Stimulated activated CD8-positive, alpha-beta memory T cell treated with anti-CD3 and anti-CD28 coated beads, Interleukin-15, amount 100 ng/mL, for 48 hours (primary cell): Measurements from ENCODE around the gene BNIP2.
"Not testable (repeated sequence)": the region's sequence is repeated elsewhere in the genome, so short reads cannot be mapped to it uniquely, and the experiment has no call there.

ENCODE experiments used
- DNase-seq, 2 donors: peaks; one replicate each; pipeline ENCODE4 v3.0.0-alpha.2; 2020; ENCODE audit warnings: low read depth in 2 of 2

BNIP2 gene

DNA sequence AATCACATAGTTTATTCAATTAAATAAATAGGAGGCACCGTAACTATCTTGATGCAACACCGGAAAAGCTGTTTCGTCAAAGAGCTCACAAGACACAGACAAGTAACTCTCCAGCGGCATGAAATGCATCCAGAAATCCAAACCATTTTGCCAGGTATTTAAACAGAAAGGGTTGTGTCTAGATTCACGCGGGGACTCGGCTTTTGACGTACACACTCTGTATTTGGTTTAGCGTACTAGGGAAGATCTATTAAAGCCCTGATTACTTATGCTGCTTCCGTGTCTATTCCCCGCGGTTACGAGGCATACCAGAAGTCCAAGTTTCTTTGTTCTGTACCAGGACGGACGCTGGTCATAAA, 718 bp downstream of the BNIP2 start:
- DNase-seq: no peak

DNA sequence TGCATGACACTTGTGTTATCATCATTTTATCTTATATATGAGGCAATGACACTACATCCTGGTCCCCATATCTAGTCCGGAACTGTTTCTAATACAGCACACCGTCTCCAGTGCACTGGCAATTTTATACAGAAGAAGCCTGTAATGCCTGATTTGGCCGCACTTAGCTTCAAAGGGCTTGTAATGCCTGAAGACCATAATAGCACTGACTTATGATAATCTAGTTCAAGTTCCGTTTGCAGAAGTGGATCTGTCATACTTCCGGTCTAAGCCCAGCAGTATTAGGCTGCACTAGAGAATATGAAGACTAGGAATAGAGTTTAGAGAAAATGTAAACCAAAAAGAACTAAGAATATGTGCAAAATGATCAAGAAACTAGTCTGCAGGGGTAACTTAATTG, 1.3 kb downstream of the BNIP2 start:
- DNase-seq: no peak

DNA sequence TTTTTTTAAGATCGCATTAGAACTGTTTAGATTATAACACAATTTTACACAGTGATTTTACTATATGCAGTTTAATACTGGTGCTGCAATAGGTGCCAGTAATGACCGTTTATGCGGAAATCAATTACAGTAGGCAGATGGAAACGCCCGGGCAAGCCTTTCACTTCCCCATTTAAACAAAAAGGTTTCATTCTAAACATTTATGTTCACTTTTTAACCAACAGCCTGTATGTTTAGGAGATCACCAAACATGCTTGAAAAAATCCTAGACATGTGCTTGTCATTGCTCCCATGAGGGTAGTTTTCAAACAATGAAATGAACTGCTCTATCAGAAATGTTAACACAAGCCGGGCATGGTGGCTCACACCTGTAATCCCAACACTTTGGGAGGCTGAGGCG, 2.7 kb downstream of the BNIP2 start:
- DNase-seq: no peak

DNA sequence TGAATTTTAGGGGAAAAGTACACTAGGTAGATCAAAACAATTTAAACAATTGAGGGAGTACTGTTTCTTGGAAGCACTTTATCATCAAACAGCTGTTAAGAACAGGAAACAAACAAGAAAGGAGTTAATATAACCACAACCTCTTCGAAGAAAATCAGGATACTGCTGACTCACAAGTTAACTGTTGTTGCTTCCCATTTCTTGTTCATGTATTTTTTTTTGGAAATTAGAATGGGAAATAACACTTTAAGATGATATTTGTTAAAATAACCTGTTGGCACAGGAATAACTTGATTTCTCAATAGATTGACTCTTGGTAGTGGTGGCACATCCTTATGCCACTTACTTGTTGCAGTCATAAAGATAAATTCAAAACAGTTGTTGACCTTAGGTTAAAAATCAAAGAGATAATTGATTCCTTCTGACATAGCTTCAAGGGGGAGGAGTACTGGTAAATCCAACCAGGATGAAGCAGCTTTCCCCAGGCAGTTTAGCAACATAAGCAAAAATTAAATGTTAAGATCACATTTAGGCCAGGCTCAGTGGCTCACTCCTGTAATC, 3.3 kb downstream of the BNIP2 start:
- no peak for DNase-seq

DNA sequence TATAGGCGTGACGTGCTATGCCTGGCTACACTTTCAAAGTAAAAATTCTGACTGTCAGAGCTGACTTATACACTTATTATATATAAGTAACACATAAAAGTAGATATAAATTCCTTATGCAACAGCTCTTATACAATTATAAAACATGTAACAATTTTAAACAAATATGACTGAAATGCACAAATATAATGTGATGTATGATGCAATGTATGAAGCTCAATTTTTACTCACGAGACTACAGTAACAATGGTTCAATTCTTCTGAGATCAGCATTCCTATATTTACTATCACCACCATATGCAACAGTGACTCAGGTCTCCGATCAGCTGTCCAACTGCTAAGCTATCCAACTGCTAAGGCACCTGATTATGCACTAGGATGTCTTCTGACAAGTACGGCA, 8.2 kb downstream of the BNIP2 start:
- no peak for DNase-seq

DNA sequence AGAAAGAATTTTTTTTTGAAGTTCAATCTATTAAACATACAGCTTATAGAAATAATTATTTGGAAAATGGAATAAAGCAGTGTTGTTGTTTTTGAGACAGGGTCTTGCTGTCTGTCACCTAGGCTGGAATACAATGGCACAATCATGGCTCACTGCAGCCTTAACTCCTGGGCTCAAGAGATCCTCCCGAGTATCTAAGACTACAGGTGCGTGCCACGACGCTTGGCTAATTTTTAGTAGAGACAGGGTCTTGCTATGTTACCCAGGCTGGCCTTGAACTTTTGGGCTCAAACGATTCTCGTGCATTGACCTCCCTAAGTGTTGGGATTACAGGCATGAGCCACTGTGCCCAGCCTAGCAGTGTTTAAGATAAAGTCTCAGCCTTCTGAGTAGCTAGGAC, 8.8 kb downstream of the BNIP2 start:
- no peak for DNase-seq

DNA sequence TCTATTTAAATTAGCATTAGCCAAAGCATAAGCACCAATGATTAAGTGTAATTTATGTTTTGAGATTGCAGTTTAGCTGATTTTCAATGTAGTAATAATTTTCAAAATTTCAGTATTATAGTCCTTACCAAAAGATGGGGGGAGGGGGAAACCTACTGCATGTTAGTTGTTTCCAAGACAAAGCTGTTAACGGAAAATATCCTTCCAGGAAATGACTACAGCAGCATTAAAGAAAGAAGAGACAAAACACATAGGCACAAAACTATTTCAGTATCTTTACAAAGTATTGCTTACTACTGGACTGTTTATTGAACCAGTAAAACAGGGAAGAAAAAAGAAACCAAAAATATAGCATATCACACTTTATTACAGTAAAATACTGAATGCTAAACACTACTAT, 10.5 kb downstream of the BNIP2 start:
- no peak for DNase-seq

DNA sequence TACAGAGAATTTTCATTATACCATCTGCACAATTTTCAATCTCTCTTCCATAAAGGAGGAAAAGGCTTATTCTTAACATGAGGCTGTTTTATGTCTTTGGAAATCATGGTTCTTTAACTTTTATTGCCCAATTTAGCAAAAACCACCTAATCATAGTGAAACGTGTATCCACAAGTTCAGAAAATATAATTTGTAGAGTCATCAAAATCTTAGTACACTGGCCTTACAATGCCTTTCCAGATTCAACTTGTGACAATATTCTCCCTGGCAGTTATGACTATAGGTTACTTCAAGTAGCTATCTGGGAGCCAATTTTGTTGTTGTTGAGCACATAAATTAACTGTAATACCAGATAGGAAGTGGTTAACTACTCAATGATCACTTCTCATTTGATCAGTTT, 10.9 kb downstream of the BNIP2 start:
- no peak for DNase-seq

DNA sequence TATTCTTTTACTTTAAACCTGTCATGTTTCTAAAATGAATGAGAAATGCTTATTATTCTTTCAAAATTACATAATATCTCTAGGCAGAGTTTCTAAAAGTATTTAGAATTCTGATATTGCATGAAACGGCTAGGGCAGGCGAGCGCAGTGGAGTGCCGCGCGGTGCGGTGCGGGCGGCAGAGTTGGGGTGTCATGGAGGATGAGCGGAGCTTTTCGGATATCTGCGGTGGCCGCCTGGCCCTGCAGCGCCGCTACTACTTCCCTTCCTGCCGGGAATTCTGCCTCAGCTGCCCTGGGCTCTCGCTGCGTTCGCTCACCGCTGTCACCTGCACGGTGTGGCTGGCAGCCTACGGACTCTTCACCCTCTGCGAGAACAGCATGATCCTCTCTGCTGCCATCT, 12.6 kb downstream of the BNIP2 start:
- no peak for DNase-seq

DNA sequence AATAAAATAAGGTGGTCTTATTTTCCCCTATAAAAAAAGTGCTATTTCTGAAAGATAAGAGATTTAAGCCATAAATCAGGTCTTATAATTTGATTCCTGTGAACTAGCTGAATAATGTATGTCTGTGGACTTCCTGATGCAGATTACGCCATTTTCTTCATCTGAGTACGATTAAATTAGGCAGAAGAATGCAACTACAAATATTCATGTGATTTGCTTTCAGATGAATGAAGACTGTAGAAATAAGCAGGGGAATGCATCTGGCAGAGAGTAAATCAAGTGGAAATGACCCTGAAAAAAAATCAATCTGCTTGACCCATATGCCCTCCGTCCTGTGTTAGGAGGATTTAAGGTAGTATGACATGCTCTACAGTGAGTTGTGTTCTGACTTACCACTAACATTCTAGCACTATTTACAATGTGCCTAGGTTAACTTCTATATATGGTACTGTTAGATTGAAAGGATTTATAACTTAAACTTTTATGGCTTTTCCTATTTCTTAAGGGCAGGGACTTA, 14.7 kb downstream of the BNIP2 start:
- no peak for DNase-seq

DNA sequence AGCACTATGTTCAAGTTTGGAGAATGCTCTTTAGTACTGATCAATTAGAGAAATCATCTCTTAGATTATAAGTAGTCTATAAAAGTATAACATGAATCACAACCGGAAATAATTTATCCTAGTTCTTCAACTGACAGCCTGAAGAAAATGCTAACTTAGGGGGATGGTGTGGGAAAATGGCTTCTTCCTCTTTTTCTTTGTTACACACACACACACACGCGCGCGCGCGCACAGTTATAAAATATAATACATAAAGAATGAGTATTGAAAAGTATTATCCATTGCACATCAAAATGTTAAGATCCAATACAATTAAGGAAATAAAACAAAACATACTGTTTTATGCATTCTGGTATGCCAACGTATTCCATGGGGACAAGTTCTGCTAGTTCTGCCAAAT, 20.6 kb downstream of the BNIP2 start:
- DNase-seq: no peak

DNA sequence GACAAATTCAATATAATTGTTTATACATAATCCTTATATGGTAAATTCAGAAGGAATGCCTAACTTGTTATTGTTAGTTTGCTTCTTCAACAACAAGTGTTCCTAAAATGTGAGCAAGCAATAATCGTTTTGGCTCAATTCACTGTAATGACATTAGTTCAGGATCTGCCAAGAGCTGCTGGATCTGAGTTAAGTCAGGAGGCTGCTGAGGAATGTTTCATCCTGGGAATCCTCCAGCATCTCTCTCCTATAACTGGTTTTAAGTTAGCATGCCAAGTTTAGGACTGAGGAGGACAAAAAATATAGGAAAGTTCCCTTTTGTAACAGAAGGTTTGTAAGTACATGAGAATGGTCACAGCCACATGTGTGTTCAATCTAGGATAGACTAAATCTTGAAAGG, 26.9 kb downstream of the BNIP2 start:
- DNase-seq: no peak

DNA sequence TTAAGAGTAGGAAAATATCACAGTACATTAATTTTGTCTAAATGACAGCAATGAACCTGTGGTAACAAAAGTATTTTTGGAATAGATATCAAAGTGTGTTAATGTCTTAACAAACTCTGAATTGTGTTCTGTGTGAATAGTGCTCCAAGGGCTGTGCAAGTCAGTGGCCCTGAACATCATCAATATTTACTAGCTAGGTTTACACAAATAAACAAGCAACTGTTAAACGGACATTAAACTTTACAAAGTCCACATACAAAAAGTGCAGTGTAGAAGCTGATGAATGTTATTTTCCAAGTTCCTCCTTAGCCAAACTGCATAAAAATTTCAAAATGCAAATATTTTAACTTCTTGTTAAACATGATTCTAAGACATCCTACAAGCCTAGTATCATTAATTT, 29.8 kb downstream of the BNIP2 start:
- no peak for DNase-seq

DNA sequence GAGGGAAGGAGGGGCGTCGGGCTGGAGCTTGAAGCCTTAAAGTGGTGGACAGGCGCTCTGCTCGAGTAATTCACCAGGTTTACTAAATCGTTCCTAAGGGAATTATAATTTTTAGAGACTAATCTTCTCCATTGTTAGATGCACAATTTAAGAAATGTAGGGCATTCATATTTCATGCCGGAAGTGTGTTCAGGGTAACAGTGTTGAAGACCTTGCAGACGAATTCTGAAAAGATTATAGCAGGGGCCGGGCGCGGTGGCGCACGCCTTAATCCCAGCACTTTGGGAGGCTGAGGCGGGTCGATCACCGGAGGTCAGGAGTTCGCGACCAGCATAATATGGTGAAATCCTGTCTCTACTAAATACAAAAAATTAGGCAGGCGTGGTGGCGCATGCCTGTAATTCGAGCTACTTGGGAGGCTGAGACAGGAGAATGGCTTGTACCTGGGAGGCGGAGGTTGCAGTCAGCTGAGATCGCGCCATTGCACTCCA, 31.4 kb downstream of the BNIP2 start:
- no peak for DNase-seq

DNA sequence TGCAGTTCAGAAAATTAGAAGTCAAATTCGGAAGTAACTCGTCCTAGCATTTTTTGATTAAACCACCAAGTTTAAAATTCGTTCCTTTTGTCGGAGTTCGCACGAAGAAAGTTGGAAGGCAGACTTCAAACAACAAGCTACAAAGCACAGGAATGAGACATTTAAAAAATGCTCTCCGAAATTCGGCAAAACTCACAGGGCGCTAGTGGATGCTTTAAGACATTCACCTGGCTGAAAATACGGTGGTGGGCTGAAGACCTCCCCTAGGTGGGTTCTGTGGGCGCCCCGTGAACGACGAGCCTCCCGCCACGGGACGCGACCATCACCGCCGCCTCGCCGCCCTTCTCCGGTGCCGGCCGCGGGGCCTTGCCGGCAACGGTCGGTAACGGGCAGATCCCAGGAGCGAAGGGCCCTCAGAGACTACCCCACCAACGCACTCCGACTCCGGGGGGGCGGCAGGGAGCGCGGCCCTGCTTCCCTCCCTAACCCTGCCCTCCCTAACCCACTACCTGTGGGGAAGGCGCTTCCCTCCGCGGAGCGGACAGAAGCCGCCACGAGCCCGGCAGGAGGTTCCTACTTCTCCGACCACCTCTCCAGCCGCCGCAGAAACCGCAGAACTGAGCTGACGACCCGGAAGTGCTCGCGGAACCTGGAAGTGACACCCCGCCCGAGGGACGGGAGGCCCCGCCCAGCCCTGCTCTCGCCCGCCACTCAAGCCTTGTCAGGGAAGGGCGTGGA, 32.1 kb downstream of the BNIP2 start, which contains the start of gene GTF2A2:
Gene GTF2A2, minus strand, starts transcription at position 619 of the 738 bp plus-strand sequence. CDS start 5,238 bp downstream, outside the sequence.
- peak; percentile 93 for DNase-seq

DNA sequence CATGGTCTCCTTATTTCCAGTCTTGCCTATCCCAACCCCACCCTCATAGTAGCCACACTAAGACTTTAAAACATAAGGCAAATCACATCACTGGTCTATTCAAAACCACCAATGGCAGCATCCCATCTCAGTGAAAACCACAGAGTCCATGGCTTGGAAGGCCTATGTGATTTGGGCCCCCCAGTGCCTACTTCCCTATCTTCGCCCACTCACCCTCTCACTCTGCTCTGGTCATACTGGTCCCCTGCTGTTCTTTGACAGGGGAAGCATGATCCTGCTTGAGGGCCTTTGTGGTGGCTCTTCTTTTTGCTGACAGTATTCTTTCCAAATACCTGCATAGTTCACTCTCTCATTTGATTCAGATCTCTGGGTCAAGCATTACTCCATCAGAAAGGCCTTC, 35.1 kb downstream of the BNIP2 start:
- no peak for DNase-seq

DNA sequence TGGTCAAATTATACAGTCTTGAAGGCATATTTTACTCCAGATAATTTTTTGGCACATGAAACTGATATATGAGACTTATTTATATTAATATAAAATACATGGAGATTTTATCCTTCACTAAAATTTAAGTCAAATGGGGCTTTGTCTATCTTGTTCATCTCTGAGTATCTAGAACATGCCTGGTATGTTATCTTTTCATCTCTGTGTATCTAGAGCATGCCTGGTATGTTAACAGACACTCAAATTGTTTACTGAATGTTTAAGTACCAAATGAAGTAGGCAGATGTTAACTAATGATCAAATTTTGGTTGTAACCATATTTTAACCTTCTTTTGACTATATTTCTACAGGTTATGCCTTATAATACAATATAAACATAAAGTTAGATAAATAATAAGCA, 39.5 kb downstream of the BNIP2 start:
- no peak for DNase-seq

DNA sequence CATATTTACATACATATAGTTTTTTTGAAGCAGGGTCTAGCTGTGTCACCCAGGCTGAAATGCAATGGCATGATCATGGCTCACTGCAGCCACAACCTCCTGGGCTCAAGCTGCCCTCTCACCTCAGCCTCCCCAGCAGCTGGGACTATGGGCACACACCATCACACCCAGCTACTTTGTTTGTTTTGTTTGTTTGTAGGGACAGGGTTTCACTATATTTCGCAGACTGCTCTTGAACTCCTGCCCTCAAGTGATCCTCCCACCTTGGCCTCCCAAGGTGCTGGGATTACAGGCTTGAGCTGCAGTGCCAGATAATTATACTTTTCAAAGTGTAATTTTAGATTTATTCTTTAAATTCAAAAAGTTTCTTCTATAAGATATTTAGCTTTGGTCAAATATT, 42.0 kb downstream of the BNIP2 start:
- DNase-seq: no peak

DNA sequence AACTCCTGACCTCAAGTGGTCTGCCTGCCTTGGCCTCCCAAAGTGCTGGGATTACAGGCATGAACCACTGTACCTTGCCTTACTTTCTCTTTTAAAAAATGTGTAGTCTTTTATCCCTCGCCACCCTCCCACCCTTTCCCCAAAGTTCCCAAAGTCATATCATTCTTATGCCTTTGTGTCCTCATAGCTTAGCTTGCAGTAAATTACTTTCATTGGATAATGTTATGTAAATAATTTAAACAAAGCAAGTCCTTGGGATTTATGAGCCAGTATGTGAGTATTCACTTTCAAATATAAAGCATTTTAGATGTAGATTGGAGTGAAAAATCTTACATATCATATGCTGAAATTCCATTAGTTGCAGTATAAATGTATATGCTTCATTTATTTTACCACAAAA, 42.8 kb downstream of the BNIP2 start:
- no peak for DNase-seq

DNA sequence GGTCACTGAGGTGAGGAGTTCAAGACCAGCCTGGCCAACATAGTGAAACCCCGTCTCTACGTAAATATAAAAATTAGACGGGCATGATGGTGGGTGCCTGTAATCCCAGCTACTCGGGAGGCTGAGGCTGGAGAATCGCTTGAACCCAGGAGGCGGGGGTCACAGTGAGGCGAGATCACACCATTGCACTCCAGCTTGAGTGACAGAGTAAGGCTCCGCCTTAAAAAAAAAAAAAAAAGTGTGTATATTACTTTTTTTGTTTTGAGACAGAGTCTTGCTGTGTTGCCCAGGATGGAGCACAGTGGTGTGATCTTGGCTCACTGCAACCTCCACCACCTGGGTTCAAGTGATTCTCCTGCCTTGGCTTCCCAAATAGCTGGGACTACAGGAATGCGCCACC, 43.3 kb downstream of the BNIP2 start:
- not testable (repeated sequence) for DNase-seq

DNA sequence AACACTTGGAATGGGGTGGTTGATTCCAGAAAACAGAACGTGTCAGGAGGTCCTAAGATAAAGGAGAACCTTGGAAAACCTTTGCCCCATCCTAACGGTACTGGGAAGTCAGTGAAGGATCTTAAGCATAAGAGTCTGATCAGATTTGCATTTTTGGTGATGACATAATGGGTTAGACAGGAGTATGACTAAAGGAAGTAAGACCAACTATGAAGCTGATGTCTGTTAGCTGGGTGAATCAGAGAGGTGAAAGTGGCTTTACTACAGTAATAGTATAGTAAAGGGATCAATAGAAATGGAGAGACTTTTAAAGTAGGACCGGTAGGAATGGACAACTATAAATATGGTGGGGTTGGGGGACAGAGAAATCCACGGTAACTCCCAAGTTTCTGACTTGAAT, 44.4 kb downstream of the BNIP2 start:
- DNase-seq: no peak

DNA sequence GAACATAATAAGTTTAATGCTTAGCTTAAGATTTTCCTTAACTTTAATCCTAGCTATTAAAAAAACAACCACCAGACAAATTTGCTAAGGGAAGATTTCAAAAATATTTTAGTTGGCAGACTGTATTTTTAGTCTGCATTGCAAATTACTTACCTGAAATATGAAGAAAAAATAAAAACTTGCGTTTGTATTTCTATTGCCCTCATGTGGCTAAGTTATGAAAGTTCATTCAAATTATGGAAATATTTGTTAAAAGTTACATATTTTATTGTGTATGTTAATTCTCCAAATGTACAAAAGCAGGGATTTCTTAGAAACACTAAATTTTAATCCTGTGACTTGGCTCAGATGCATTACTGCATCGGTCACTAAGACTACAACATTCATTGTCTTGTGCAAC, 46.8 kb downstream of the BNIP2 start:
- no peak for DNase-seq

DNA sequence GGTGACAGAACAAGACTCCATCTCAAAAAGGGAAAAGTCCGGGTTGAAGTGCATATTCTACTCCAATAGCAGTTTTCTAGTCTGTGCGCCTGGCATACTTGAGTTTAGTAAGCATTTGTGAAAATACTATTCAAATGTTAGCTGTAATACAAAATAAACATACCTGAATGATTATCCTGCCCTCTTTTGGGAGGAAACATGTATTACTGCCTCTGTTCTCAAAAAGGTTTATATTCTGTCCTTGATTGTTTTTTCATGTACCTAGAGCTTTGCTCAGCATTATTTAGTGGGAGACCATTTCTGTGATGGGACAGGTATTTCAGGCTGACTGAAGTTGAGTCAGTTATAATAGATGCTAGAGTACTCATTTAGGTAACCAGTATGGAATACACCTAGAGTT, 51.6 kb downstream of the BNIP2 start:
- DNase-seq: not testable (repeated sequence)

DNA sequence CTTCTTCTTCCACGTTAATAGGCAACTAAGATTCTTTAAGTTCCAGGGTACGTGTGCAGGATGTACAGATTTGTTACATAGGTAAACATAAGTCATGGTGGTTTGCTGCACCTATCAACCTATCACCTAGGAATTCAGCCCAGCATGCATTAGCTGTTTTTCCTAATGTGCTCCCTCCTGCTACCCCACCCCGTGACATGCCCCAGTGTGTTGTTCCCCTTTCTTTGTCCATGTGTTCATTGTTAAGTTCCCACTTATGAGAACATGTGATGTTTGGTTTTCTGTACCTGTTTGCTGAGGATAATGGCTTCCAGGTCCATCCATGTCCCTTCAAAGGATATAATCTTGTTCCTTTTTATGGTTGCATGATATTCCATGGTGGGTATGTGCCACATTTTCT, 52.9 kb downstream of the BNIP2 start:
- DNase-seq: no peak
